Peyer's patch (tissue), 4 donors: ENCODE data around the gene ADGRF1. TPM values are rescaled to one million over a fixed set of nuclear protein-coding genes. Genes with fewer than 3 reads are reported as not detected.

Source experiments
- DNase-seq, 3 donors: peaks; one replicate each; pipeline ENCODE4 v3.0.0-alpha.2; 2017 to 2019
- H3K27ac ChIP-seq, 4 donors: fragments of 200-600 bp; sonication (generic); one replicate each; pipeline ENCODE4 v1.5.1; 2016 to 2019
- H3K27me3 ChIP-seq, 2 donors: fragments of 200-600 bp; sonication (generic); one replicate each; pipeline ENCODE4 v1.5.1; 2019
- H3K36me3 ChIP-seq, 3 donors: fragments of 200-600 bp; sonication (generic); one replicate each; pipeline ENCODE4 v1.5.1; 2016 to 2019
- H3K4me1 ChIP-seq, 4 donors: fragments of 200-600 bp; sonication (generic); one replicate each; pipeline ENCODE4 v1.5.1; 2016 to 2019
- H3K4me3 ChIP-seq, 4 donors: fragments of 200-600 bp; sonication (generic); 1 replicate in 3 of 4; 2 replicates in 1 of 4; pipeline ENCODE4 v1.5.1; 2016 to 2019; ENCODE audit warnings: mild to moderate bottlenecking in 1 of 4
- H3K9me3 ChIP-seq, 4 donors: fragments of 200-600 bp; sonication (generic); one replicate each; pipeline ENCODE4 v1.5.1; 2016 to 2019; ENCODE audit warnings: mild to moderate bottlenecking in 1 of 4
- POLR2A ChIP-seq, 2 donors: fragments of 450-650 bp; IDR thresholded peaks; one replicate each; pipeline ENCODE4 v1.5.1; 2017; ENCODE audit warnings: antibody characterized with exemption in 2 of 2, mild to moderate bottlenecking in 2 of 2, moderate library complexity in 2 of 2
- total RNA-seq, 4 donors: library from RNA; depleted of rRNA; stranded (reverse); fragments of >200 nt; gene quantifications; one replicate each; pipeline ENCODE4 v1.1.0, GENCODE V29; 2016
- TF ChIP-seq, protein P1 (sequence below), 6 experiments: fragments of 450-650 bp in 4 of 6; fragments of 200-600 bp in 2 of 6; sonication (generic) in 1 of 6; IDR thresholded peaks; one replicate each; pipeline ENCODE4 v1.5.1; 2017 to 2019; ENCODE audit warnings: antibody characterized with exemption in 6 of 6, mild to moderate bottlenecking in 3 of 6, moderate library complexity in 1 of 6

The ADGRF1 gene
- total RNA-seq, 4 donors from 2014 or later = 7.4 to 22.6 (median 13.5) TPM; not detected in 1

DNA sequence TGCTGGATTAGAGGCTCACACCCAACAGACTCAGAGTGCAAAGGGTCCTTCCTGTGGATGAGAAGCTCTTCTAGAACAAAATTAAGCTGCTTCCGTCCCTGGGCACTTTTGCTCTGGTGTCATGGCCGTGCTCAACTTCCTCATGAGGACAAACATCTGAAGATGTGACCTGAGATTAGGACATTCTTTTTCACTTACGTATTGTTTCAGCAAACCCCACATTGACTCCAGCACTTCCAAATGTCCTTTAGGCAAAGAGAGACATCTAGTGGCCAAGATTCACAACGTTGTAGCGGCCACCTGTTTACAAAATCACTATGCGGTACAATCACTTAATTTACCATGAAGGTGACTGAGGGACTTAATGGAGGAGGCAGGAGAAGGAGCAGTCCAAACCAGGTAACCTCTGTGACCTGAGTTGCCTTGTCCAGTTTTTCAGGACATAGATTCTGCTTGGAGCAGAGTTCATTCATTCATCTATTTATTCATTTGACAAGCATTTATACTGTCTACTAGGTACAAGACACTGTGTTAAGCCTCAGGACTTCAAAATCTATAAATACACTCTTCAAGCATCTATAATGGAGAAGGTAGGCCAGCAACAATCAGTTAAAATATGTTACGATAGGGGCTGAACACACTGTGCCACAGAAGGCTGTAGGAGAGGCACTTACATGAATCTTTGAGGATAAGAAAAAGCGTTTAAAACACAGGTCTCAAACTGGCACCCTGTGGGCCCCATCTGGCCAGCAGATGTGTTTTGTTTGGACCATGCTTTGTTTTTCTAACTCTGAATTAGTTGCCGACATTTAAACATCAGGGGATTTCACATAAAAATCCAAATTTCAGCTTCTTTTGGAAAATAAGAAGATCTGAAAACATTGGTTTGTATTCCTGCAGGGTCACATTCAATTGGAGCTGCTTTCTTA lies 5.6 kb upstream of the ADGRF1 start:
- Histone ChIP-seq H3K27ac (peak overlapping the region in 2 of 4 donors; percentile 29 to 38), H3K4me3 (no peak overlapping the region), H3K9me3 (no peaks in the 10 kb centered on the region), H3K27me3 (no peaks in the 10 kb centered on the region), H3K4me1 (peaks cover 0 to 8% (median 0%) of the 10 kb centered on the region in 4 donors), H3K36me3 (no peaks in the 10 kb centered on the region)
- TF ChIP-seq POLR2A (IDR thresholded peaks at IDR 0.05) = no peak
- TF ChIP-seq, protein P1, sequence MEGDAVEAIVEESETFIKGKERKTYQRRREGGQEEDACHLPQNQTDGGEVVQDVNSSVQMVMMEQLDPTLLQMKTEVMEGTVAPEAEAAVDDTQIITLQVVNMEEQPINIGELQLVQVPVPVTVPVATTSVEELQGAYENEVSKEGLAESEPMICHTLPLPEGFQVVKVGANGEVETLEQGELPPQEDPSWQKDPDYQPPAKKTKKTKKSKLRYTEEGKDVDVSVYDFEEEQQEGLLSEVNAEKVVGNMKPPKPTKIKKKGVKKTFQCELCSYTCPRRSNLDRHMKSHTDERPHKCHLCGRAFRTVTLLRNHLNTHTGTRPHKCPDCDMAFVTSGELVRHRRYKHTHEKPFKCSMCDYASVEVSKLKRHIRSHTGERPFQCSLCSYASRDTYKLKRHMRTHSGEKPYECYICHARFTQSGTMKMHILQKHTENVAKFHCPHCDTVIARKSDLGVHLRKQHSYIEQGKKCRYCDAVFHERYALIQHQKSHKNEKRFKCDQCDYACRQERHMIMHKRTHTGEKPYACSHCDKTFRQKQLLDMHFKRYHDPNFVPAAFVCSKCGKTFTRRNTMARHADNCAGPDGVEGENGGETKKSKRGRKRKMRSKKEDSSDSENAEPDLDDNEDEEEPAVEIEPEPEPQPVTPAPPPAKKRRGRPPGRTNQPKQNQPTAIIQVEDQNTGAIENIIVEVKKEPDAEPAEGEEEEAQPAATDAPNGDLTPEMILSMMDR (IDR thresholded peaks at IDR 0.05) = peak in 5 of 6 experiments; percentile 16 to 95 (median 89)
- peak in 2 of 3 donors; percentile 50 to 76 for DNase-seq

- no peak overlapping the region for H3K4me3 ChIP-seq
- no peaks in the 10 kb centered on the region for H3K9me3 ChIP-seq
- no peaks in the 10 kb centered on the region for H3K27me3 ChIP-seq
- peaks cover 0 to 8% (median 0%) of the 10 kb centered on the region in 4 donors for H3K4me1 ChIP-seq
- peak overlapping the region in 2 of 4 donors; percentile 29 to 38 for H3K27ac ChIP-seq
- no peak for DNase-seq
- H3K36me3 ChIP-seq = no peaks in the 10 kb centered on the region
- TF ChIP-seq POLR2A (IDR thresholded peaks at IDR 0.05) = no peak
- TF ChIP-seq, protein P1 (IDR thresholded peaks at IDR 0.05) = no peak
These were observed 5.0 kb upstream of the ADGRF1 start for GRCh38 chr6:47047097-47047478.

- peak overlapping the region in 2 of 4 donors; percentile 2 to 17 for H3K27ac ChIP-seq
- no peak for DNase-seq
- TF ChIP-seq, protein P1 (IDR thresholded peaks at IDR 0.05) = peak in 1 of 6 experiments; percentile 1
- no peak for TF ChIP-seq POLR2A (IDR thresholded peaks at IDR 0.05)
These were observed 2.3 kb upstream of the ADGRF1 start for GRCh38 chr6:47044397-47044796.

DNA sequence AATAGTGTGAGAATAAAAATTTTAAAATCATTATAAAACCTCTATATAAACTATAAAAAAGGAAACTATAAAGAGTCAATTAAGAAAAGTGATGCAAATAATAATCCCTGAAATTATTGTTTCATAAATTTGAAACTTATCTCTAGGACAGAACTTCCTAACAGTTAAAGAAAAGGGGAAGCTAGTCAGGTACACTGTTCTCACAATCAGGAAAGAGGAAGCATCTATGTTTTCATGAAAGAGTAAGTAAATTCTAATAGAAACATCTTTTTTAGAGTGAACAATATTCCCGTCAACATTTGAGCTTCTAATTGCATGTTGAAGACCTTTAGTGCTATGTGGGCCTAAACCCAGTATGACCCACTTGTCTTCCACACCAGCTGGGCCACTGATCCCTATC lies 1.2 kb upstream of the ADGRF1 start:
- no peaks in the 10 kb centered on the region for H3K9me3 ChIP-seq
- H3K4me3 ChIP-seq = no peak overlapping the region
- H3K27me3 ChIP-seq = no peaks in the 10 kb centered on the region
- no peaks in the 10 kb centered on the region for H3K36me3 ChIP-seq
- peaks cover 0 to 8% (median 0%) of the 10 kb centered on the region in 4 donors for H3K4me1 ChIP-seq
- no peak overlapping the region for H3K27ac ChIP-seq
- DNase-seq = no peak
- TF ChIP-seq POLR2A (IDR thresholded peaks at IDR 0.05) = no peak
- TF ChIP-seq, protein P1 (IDR thresholded peaks at IDR 0.05) = no peak

More at GRCh38 chr6:47044397-47044796, 2.3 kb upstream of the ADGRF1 start:
- H3K4me3 ChIP-seq = no peak overlapping the region
- peaks cover 0 to 8% (median 0%) of the 10 kb centered on the region in 4 donors for H3K4me1 ChIP-seq
- H3K9me3 ChIP-seq = no peaks in the 10 kb centered on the region
- no peaks in the 10 kb centered on the region for H3K27me3 ChIP-seq
- H3K36me3 ChIP-seq = no peaks in the 10 kb centered on the region

- Histone ChIP-seq H3K36me3 (no peaks in the 10 kb centered on the region), H3K9me3 (no peaks in the 10 kb centered on the region), H3K4me3 (no peak overlapping the region), H3K27me3 (no peaks in the 10 kb centered on the region), H3K4me1 (peaks cover 0 to 8% (median 0%) of the 10 kb centered on the region in 4 donors), H3K27ac (peak overlapping the region in 1 of 4 donors; percentile 6)
- DNase-seq = no peak
- no peak for TF ChIP-seq POLR2A (IDR thresholded peaks at IDR 0.05)
- TF ChIP-seq, protein P1 (IDR thresholded peaks at IDR 0.05) = no peak
These were observed 391 bp downstream of the ADGRF1 start for GRCh38 chr6:47041741-47042140.
